CD4-positive, alpha-beta T cell treated with Interferon gamma for 1 hour (primary cell): Measurements from ENCODE around the gene CUEDC1.

ENCODE experiments used
- DNase-seq: peaks from one replicate; pipeline ENCODE4 v3.0.0-alpha.2; 2020

Gene CUEDC1

DNA sequence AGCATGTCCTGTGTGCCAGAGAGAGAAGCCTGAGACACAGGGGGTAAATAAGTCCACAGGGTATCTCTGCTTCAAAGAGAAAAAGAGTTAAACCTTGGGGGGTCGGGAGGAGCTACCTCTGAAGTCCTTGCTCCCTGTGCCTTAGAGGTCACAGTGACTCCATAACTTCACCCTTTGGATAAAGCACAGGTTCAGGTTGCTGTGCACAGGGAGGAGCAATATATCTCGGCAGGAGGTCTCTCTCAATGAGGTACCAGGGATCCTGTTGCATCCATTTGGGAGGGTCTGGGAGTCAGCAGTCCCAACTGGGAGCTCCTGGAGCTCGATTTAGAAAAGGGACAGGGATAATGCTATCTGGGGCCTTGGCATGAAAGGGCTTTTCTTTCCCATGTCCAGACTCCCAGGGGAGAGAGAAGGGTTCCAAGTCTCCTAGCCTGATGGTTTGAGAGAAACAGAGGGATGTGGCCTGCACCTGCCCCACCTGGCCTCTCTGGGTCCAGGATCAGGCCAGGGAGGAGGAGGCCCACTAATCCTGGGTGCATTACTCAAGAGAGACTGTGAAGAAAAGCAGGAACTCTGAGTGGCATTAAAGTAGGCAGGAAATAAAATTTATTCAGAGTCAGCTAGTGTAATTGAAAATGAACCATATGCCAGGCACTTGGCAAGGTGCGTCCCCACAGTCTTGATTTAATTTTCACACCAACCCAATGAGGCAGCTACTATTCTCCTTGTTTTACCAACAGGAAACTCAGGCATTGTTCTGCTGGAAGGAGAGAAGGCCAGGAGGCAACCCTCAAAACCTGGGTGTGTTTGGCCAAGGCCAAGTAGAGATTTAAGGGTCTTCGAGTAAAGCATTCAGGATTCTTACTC, 40.7 kb downstream of the CUEDC1 start:
- no peak for DNase-seq

DNA sequence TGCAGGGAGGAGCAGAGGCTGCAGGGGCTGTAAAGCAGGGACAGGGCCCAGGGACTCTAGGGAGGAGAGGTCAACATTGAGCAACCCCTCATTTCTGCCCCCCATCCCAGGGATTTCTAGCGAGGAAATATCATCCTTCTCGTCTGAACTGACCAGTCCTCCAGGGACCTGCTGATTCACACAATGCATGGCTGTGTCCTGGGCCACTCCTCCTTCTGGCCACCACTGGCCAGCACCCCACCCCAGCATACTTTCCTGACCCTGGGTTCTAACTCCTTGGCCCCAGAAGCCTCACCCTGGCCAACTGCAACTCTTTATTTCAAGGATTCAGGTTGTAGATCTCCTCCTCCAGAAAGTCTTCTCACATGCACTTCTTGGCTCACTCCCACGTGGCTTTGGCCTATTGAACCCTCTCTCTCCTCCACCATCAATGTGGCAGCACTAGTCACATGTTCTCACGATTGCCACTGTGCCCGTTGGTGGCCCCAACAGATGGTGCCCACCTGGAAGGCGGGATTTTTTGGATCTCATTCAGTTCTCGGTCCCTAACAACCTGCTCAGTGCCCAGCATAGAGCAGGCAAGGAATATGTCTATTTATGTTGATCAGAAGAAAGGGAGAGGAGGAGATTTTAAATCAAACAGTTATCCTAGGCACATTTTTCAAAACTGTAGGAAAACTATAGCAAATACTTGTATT, 41.5 kb downstream of the CUEDC1 start:
- no peak for DNase-seq

DNA sequence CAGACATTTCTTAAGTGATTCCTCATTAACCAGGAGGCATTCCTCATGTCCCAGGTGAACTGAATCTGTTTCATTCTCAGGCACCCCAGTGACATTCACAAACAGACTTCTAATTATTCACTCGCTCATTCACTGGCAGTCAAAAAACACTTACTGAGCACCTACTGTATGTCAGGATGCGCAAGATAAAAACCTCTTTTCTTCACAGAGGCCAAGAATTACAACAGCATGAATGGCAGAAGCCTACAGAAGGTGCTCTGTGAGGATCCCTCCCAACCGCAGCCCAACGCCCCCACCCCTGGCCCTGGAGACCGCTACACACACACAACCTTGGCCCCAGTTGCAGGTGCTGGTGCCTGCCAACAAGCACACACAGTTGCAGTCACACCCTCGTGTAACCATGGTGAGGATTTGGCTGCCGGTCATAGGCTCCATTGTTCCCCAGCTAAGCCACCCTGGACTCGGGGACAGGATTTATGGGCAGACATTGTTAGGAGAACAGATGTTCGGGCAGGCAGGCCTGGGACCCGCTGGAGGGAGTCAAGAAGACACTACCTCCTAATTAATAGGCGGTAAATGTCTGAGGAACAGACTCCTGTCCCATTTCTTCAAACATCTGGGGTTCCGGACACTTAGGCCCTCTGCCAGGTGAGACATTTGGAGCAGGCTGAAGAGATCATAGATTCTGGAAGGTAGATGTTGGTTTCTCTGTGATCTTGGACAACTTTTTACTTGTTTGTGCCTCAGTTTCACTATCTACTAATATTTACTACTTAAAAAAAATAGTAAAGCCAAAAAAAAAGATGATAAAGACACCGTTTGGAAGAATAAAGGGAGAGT, 43.2 kb downstream of the CUEDC1 start:
- no peak for DNase-seq

DNA sequence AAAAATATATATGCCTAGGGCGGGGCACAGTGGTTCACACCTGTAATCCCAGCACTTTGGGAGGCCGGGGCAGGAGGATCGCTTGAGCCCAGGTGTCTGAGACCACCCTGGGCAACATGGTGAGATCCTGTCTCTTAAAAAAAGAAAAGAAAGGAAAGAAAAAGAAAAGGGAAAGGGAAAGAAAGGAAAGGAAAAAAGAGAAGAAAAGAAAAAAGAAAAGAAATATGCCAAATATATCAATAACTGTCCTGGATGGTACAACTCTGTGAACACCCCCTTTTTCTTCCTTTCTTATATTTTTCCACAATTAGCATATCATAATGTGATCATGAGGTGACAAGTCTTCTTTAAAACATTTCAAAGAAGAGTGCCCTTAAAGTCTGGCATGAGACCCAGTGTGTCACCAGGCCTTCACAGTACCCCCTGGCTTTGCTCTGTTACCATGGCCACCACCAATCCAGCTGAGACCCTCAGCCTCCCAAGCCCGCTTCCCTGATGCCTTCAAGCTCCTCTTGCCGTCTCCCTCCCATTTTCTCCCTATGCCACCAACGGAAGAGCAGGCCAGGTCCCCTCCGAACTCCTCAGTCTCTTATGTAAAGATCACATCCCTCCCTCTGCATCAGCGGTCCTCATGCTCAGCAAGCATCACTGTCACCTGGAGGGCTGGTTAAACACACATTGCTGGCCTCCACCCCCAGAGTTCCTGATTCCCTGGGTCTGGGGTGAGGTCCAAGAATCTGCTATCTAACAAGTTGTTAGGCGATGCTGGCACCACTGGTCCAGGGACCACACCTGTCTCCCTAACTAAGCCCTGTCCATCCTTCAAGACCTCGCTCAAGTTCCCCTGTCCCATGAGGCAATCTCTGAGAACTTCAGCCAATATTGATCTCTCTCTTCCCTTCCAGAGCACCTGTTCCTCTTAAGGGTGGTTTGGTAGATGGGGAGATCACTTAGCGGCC, 44.5 kb downstream of the CUEDC1 start:
- DNase-seq, result no peak

DNA sequence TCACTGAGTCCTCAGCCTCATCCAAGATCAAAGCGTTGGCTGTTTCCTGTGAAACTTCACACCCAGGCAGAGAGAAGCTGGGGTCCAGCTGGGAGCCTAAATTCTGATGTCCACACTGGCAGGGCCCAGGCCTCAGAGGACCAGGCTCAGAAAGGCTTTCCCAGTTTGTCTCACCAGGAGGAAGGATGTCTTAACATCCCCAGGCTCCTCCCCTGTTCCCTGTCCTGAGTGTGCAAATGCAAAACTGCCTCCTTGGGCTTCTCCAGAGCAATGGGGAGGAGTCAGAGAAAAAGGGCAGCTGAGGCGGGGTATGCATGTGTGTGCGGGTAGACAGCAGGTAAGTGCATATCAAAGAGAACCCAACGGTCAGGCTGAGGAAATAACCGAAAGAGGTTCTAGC, 45.7 kb downstream of the CUEDC1 start:
- DNase-seq, result no peak

DNA sequence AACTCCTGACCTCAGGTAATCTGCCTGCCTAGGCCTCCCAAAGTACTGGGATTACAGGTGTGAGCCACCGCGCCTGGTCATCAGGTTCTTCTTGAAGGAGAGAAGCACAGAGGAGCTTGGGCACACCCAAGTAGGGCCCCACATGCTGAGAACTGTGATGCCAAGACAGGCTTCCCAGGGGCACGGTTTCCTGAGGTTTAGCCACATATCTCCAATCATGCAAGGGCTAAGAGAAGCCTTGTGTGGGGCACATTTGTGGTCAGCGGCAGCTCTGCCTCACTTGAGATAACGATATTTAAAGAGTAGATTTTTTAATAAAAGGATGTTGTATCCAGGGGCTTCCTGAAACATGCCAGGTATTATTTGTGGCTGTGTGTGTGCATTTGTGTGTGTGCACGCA, 46.9 kb downstream of the CUEDC1 start:
- no peak for DNase-seq

DNA sequence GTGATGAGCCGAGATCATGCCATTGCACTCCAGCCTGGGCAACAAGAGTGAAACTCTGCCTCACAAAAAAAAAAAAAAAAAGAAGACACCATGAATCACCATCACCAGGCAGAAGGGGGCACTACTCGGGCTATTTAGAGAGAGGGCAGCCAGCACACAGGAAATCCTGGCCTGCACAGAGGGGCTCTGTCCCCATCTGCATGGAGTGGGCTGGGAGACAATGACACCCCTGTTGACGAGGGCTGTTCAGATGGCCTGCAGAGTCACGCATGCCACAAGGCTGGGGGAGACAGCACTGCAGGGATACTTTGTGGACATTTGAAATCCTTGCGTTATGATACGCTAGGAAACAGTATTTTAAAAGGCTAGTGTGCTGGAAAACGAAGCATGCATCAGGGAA, 48.3 kb downstream of the CUEDC1 start:
- no peak for DNase-seq

DNA sequence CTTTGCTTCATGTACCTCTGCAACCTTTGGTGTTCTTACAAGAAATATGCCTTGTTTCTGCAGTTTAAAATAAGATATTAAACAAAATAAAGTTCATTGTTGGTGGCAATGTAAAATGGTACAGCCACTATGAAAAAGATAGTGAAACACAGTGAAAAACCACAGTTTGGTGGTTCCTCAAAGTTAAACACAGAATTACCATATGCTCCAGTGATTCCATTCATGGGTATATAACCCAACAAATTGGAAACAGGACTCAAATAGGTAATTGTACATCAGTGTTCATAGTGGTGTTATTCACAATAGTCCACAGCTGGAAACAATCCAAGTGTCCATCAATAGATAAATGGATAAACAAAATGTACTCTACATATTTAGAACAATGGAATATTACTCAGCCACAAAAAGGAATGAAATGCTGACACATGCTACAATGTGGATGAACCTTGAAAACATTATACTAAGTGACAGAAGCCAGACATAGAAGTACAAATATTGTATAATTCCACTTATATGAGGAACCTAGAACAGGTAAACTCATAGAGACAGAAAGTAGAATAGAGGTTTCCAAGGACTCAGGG, 49.2 kb downstream of the CUEDC1 start:
- no peak for DNase-seq

DNA sequence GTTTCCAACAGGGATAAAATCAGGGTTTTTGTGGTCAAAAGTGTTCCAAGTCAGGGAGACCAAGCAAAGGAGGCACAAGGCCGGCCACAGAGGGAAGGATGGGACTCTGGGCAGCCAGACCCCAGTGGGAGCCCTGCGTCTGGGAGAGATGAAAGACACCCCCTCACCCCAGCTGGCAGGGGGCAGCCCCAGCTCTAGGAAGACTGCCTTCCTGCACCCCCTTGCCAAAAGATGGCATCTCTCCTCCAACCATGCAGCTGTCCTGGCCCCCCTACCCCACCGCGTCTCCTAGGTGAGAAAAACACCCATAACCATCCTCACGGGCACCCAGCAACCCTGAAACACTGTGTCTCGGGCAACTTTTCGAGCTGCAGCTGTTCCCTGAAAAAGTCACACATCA, 51.3 kb downstream of the CUEDC1 start:
- DNase-seq, result no peak

DNA sequence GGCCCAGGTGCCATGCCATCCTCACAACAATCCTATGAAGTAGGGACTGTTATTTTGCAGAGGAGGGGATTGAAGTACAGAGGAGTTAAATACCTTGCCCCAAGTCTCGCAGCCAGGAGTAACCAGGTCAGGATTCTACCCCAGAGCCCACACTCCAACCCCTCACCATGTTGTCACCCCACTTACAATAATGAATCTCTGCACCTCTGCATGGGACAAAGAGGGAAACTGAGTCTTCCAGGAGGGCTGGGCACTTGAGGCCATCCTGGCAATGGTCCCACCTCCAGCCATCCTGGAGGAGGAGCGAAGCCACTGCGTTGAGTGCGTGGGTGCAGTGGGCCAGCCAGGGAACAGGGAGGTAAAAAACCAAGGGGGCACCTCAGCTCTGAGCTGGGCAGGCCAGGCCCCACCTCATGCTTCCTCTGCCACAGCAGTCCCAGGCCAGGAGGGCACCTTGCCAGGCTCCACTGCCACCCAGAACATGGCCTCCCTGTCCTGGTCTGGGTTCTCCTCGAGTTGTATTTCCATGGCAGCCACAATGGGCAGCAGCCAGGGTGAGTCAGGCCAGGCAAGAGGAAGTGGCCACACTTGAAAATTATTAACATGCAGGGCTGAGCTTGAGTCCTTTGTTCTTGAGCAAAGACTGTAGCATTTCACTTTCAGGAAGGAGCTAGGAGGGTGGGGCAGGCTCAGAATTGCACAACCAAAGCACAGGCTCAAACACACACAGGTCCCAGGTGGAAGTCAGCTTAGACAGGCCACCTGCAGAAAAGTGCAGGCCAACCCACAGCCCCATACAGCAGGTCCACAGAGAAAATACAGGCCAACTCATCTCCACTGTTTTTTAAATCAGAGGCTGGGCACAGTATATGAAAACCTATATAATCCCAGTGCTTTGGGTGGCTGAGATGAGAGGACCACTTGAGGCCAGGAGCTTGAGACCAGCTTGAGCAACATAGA, 52.1 kb downstream of the CUEDC1 start:
- peak; percentile 54 for DNase-seq

DNA sequence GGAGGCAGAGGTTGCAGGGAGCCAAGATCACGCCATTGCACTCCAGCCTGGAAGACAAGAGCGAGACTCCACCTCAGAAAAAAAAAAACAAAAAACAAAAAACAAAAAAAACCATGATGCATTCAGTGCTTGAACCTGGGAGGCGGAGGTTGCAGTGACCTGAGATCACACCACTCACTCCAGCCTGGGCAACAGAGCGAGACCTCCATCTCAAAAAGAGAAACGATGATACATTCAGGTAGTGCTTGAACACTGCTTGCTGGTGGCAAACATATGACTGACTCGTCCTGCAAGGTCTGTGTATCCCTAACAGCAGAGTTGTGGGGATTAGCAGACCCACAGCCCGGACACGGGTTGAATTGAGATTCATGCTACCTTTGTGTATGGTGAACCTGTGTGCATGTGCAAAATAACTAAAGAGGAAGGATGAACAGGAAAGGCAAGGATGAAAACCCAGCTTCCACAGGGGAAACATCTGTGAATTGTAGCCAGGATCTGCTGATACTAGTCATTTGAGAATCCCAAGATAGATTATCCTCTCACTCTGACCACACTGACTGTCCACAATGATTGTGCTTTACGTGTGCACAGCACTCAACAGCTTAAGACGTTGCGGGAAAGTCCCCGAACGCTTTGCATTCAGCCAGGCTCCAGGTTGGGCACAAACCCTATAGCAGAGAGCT, 53.0 kb downstream of the CUEDC1 start:
- no peak for DNase-seq

DNA sequence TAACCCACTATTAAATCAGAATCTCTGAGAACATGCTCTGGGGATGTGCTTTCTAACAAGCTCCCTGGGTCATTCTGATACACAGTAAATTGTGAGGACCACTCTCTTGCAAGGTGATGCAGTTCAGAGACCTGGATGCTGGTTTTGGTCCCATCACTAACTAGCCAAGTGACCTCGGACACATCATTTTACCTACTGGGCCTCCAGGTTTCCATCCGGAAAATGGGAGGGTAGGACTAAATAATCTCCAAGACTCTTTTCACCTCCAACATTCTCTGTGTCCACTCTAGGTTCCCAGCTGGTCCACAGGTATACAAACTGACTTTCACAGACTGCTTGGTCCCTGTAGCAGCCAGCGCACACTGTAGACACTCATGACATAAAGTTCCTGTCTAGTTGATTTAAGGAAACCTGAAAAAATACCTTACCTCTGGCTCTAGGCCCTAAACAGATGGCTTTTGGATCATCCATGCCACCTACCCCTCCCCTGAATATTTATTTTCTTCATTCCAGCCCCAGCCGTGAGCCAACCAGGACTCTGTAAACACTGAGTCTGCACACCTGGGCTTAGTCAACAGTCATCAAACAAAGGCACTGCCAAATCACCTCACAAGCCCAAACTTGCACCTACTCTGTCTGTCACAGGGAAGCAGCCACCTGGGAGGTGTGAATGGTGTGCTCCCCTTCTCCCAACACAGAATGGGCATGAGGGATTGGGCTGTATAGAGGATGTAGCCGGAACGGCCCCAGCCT, 54.0 kb downstream of the CUEDC1 start:
- DNase-seq, result no peak

DNA sequence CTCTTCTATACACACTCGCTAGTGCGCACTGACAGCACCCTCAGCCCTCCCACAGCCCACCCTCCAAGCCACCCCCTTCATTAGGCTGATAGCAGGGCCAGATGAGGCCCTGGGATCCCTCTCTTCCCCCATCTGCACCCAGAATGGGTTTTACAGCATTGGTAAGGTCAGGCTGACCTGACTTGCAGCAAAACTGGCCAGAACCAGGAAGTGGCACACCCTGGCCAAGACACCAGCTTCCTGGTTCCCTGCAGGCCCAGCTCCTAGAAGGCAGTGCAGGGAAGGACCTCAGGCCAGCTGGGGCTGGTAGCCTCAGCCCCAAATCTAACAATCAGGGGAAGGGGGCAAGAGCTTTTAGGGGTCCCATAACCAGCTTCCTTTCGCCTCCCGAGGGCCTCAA, 55.4 kb downstream of the CUEDC1 start:
- DNase-seq, result peak; percentile 39

DNA sequence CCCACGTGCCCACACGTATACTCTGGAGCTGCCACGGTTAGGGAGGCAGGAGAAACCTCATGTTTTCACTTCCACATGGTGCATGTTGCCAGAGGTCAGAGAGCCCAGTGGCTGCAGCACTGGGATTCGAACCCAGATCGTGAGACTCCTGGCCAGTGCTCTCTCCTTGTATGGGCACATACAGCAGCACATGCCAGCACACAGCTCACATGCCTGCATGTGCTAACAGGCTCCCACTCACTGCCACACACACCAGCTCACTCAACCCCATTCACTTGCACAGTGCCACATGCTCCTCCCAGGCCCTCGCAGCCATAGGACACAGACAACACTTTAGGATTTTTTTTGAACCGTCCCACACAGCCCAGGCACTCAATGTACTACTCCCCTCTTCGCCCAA, 55.8 kb downstream of the CUEDC1 start:
- no peak for DNase-seq

DNA sequence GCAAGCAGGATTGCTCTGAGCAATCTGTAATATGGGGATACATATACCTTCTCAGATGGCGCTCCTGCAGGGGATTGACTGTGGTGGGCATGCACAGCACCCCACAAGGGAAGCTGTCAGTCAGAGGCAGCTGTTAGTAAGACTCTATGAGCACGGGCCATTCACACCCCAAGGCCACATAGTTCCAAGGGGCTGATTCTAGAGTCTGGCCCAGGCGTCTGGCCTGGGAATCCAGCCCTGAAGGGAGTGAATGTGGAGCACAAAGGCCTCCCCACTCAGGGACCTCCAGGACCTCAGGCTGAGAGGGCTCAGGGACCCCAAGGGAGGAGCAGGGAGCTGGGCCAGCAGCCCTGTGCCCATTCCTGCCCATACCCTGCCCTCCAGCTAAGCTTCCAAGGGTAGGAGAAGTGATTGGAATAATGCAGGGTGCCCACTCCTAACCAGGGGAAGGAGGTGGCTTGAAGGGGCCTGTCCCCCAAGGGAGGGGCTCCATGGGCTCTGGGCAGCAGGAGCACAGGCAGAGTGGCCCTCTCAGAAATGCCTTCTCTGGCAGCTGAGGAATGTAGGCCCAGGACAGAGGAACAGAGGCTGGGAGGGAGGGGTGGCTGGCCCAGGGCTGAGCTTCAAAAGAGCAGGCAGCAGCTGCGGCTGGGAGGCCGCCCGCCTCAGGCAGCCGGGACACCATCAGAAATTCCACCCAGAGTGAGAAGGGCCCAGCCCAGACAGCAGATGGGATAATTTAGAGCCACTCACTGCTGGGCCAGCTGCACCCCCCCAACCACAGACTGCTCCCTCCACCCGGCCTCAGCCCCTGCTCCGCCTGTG, 56.5 kb downstream of the CUEDC1 start:
- DNase-seq, result no peak

DNA sequence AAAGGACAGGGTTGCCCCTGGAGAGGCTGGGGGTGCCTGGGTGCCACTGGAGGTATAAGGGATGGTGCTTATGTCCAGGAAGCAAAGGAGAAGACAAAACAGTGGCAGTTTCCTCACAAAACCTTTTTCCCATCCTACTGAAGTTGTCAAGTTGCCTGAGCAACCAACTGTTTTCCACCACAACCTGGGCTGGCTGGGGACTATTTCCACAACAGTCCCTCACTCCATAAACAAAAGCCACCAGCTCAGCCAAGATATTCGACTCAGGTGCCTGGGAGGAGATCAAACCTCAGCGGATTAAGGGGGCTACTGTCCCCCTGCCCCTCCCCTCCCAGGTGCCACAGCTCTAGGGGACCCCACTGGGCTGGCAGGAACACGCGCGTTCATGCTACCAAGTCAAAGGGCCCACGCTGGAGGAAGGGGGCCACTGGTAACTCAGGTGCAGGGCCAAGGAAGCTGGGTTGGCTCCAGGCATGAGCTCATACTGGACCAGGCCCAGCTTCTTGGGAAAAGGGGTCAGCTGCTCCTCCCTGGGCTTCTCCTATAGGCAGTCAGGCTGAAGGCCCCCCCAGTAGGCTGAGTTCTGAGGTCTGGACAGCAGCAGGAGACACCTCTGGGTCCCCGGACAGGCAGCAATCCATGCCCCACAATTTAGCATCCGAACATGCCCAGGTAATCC, 59.7 kb downstream of the CUEDC1 start:
- DNase-seq, result no peak

DNA sequence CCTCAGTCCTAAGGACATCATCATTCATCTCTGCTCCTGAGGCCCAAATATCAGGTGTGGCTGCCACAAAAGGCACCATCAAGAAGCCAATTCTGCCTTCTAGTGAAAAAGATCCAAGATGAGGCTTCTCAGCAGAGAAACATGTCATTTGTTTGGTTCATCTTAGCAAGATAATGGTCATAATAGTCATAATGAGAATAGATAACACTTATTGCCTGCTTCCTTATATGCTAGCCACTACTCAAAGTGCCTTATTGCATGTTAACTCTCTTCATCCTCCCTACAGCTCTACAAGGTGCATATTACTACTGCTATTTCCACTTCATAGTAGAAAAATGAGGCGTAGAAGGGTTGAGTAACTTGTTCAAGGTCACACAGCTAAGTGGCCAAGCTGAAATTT, 60.4 kb downstream of the CUEDC1 start:
- DNase-seq, result no peak
